ENCODE measurements around the gene PSMD4.
"Not testable (repeated sequence)": the region's sequence is repeated elsewhere in the genome, so short reads cannot be mapped to it uniquely, and the experiment has no call there.

DNA sequence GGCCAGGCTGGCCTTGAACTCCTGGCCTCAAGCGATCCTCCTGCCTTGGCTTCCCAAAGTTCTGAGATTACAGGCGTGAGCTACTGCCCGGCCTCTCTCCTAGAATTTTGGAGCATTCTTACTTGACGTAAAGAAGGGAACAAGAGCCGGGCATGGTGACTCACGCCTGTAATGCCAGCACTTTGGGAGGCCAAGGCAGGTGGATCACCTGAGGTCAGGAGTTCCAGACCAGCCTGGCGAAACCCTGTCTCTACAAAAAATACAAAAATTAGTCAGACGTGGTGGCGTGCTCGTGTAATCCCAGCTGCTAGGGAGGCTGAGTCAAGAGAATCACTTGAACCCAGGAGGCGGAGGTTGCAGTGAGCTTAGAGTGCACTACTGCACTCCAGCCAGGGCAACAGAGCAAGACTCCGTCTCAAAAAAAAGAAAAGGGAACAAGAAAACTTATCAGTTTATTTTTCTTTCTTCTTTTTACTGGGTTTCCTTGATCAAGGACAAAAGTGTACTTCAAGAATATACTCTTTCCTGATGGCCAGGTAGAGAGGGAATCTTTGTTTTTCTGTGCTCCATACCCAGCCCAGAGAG, 49.1 kb upstream of the PSMD4 start:
- TF ChIP-seq, protein P1, sequence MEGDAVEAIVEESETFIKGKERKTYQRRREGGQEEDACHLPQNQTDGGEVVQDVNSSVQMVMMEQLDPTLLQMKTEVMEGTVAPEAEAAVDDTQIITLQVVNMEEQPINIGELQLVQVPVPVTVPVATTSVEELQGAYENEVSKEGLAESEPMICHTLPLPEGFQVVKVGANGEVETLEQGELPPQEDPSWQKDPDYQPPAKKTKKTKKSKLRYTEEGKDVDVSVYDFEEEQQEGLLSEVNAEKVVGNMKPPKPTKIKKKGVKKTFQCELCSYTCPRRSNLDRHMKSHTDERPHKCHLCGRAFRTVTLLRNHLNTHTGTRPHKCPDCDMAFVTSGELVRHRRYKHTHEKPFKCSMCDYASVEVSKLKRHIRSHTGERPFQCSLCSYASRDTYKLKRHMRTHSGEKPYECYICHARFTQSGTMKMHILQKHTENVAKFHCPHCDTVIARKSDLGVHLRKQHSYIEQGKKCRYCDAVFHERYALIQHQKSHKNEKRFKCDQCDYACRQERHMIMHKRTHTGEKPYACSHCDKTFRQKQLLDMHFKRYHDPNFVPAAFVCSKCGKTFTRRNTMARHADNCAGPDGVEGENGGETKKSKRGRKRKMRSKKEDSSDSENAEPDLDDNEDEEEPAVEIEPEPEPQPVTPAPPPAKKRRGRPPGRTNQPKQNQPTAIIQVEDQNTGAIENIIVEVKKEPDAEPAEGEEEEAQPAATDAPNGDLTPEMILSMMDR (optimal IDR thresholded peaks at IDR 0.05 in 1 of 3, IDR thresholded peaks at IDR 0.05 in 1 of 3, conservative IDR thresholded peaks at IDR 0.05 in 1 of 3; ENCODE audit: extremely low read depth in 1 of 3, insufficient read depth in 2 of 3, low read length in 3 of 3), result not testable (repeated sequence)
- TF ChIP-seq EZH2 (IDR thresholded peaks at IDR 0.05; ENCODE audit: low read length), result not testable (repeated sequence)
